OCI-LY3 (cell line): Measurements from ENCODE around the gene BLOC1S6.

Source experiments
- CTCF ChIP-seq: fragments of 200-600, 300-600 bp; sonication (generic); IDR thresholded peaks from 2 replicates; pipeline ENCODE4 v1.5.1; 2014; ENCODE audit warnings: antibody characterized with exemption, low read length, low read depth
- EZH2phosphoT487 ChIP-seq: fragments of 200-600 bp; shearing (Covaris generic); IDR thresholded peaks from 2 replicates; pipeline ENCODE4 v1.6.1; 2018; ENCODE audit warnings: antibody characterized with exemption, mixed run types, low read depth

GRCh38 chr15:45604326-45604725, 17.1 kb downstream of the BLOC1S6 start:
- TF ChIP-seq EZH2phosphoT487 (no peak), CTCF (no peak)
